K562 (cell line): ENCODE results near the gene FZD10.

Source experiments
- BRD4 ChIP-seq: fragments of 200-600 bp; sonication (generic); IDR thresholded peaks from 2 replicates; pipeline ENCODE4 v1.6.1; 2017; ENCODE audit warnings: inconsistent platforms
- EZH2 ChIP-seq: IDR thresholded peaks from 2 replicates; pipeline ENCODE4 v1.6.1; 2012; ENCODE audit warnings: low read depth, mild to moderate bottlenecking, inconsistent platforms, low read length, borderline replicate concordance
- GATAD2B ChIP-seq: fragments of 450-650 bp; IDR thresholded peaks from 2 replicates; pipeline ENCODE4 v1.6.1; 2017; ENCODE audit warnings: mild to moderate bottlenecking, borderline replicate concordance
- RNF2 ChIP-seq: sonication (generic); IDR thresholded peaks from 2 replicates; pipeline ENCODE4 v1.6.1; 2016
- YY1 ChIP-seq, 3 experiments: IDR thresholded peaks; 2 replicates each; pipeline ENCODE4 v1.6.1; 2011; ENCODE audit warnings: low read length in 2 of 3, mild to moderate bottlenecking in 2 of 3, moderate library complexity in 2 of 3, borderline replicate concordance in 1 of 3, control low read depth in 1 of 3, low read depth in 1 of 3; ENCODE audit not compliant: insufficient read depth in 3 of 3, insufficient replicate concordance in 2 of 3, control insufficient read depth in 1 of 3, insufficient read length in 1 of 3; ENCODE audit errors: extremely low read depth in 1 of 3
- ZFP30 ChIP-seq: fragments of 250-450 bp; sonication (Bioruptor Pico); IDR thresholded peaks from 2 replicates; pipeline ENCODE4 v1.8.0; 2022; ENCODE audit warnings: moderate library complexity, mild to moderate bottlenecking, inconsistent platforms, borderline replicate concordance
- TF ChIP-seq, protein P1 (sequence below): IDR thresholded peaks from 2 replicates; pipeline ENCODE4 v1.6.1; 2016; ENCODE audit warnings: missing genetic modification characterization, missing compliant biosample characterization

DNA sequence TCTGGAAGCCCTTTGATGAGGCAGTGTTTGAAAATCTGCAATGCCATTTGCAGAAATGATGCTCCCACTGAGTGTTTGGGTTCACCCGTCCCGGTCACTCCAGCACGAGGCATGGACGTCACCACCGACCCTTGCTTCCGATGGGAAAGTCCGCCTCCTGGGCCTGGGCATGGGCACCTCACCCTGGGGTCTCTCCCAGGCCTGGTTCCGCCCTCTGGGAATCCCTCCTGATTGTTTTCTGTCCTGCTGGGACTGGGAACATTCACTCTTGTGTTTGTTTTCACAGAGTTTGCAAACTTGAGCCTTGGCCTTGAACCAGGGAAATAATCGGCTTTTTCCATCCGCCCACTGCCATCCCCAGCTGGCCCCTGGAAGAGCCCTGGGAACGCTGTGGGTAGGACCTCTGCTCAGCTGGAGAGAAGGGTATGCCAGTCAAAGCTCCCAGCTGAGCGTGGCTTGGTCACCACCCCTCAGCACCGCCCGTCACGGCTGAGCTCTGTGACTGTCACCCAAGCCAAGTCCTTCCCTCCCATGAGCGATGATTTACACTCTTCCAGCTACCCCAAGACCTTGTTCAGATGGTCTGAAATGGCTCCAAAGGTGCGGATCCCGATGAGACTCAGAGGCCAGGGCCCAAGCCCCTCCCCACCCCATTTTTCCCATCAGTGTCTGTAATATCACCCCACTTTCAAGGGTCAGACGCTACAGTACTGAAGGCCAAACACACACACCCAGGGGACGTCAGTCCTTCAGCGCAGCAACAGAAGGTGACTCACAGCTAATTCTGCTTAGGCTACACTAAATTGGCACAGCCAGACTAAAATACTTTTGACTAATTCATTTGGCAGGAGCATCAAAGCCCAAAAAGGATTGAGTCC, 34.1 kb upstream of the FZD10 start:
- TF ChIP-seq EZH2 (no peak), RNF2 (no peak), BRD4 (no peak), GATAD2B (no peak), ZFP30 (no peak), YY1 (IDR thresholded peaks at IDR 0.05; ENCODE audit: borderline replicate concordance in 1 of 3, control insufficient read depth in 1 of 3, extremely low read depth in 1 of 3, insufficient read depth in 3 of 3, insufficient read length in 1 of 3, insufficient replicate concordance in 2 of 3, low read depth in 1 of 3, low read length in 2 of 3) (no peak)
- TF ChIP-seq, protein P1, sequence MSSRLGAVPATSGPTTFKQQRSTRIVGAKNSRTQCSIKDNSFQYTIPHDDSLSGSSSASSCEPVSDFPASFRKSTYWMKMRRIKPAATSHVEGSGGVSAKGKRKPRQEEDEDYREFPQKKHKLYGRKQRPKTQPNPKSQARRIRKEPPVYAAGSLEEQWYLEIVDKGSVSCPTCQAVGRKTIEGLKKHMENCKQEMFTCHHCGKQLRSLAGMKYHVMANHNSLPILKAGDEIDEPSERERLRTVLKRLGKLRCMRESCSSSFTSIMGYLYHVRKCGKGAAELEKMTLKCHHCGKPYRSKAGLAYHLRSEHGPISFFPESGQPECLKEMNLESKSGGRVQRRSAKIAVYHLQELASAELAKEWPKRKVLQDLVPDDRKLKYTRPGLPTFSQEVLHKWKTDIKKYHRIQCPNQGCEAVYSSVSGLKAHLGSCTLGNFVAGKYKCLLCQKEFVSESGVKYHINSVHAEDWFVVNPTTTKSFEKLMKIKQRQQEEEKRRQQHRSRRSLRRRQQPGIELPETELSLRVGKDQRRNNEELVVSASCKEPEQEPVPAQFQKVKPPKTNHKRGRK (tag), result no peak
